NCI-H187 treated with DMSO at 0.1 percent for 48 hours (cell line): ENCODE measurements around the gene AHRR.
"Not testable (repeated sequence)": the region's sequence is repeated elsewhere in the genome, so short reads cannot be mapped to it uniquely, and the experiment has no call there.

Source experiments
- DNase-seq: peaks from one replicate; lab custom pipeline; 2025; lab: John Stamatoyannopoulos, UW

AHRR gene

GRCh38 chr5:459562-460272 lies 138.2 kb downstream of the AHRR start:
- no peak for DNase-seq

GRCh38 chr5:460273-460625 lies 138.7 kb downstream of the AHRR start:
- no peak for DNase-seq

- no peak for DNase-seq
These were observed 140.6 kb downstream of the AHRR start for GRCh38 chr5:462051-462481.

GRCh38 chr5:463301-463700 lies 141.8 kb downstream of the AHRR start:
- DNase-seq: no peak

GRCh38 chr5:463952-464351 lies 142.4 kb downstream of the AHRR start:
- no peak for DNase-seq

GRCh38 chr5:464446-464842 lies 142.9 kb downstream of the AHRR start:
- no peak for DNase-seq

GRCh38 chr5:464843-465590 lies 143.5 kb downstream of the AHRR start:
- no peak for DNase-seq

GRCh38 chr5:465591-466403 lies 144.3 kb downstream of the AHRR start:
- no peak for DNase-seq

- no peak for DNase-seq
These were observed 145.3 kb downstream of the AHRR start for GRCh38 chr5:466661-467310.

- no peak for DNase-seq
These were observed 146.9 kb downstream of the AHRR start for GRCh38 chr5:468401-468800.

- no peak for DNase-seq
These were observed 148.4 kb downstream of the AHRR start for GRCh38 chr5:469752-470483.

- no peak for DNase-seq
These were observed 149.6 kb downstream of the AHRR start for GRCh38 chr5:470961-471749.

- no peak for DNase-seq
These were observed 150.2 kb downstream of the AHRR start for GRCh38 chr5:471750-472058.

- DNase-seq: no peak
These were observed 150.7 kb downstream of the AHRR start for GRCh38 chr5:472076-472655.

- peak; percentile 13 for DNase-seq
These were observed 151.4 kb downstream of the AHRR start for GRCh38 chr5:472656-473550.

- no peak for DNase-seq
These were observed 152.2 kb downstream of the AHRR start for GRCh38 chr5:473551-474192.

- not testable (repeated sequence) for DNase-seq
These were observed 152.8 kb downstream of the AHRR start for GRCh38 chr5:474232-474839.

- DNase-seq: no peak
These were observed 153.5 kb downstream of the AHRR start for GRCh38 chr5:474840-475661.
